ENCODE results near the gene OR10A5.

OR10A5 gene

DNA sequence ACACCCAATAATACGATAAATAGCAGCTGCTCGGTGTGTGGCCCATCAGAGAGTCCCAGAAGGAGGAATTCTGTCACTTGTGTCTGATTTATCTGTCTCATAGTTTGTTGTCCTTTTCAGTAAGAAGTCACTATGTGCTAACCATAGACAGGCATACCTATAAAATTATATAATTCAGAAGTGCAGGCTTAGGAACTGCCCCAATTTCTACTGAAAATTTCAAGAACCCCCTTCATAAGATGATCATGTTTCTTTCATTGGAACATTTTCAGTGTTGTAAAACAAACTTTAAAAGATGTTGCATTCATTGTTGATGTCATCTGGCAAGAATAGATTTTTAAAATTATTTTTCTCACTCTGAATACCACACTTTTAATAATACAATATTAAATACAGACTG is 46.9 kb downstream of the OR10A5 start, which contains the start of gene OR2D2:
OR2D2 (minus strand) TSS at position 101 of the 400 bp plus-strand sequence; CDS start at position 101, 0 bp downstream.
- H3K4me3 Mint-ChIP-seq: no peak within 1 kb of the TSS
- no peaks in the 10 kb centered on the region for H3K9me3 Mint-ChIP-seq
- no peaks in the 10 kb centered on the region for H3K4me1 Mint-ChIP-seq (ENCODE audit: low read depth)
- no peaks in the 10 kb centered on the region for H3K36me3 Mint-ChIP-seq (ENCODE audit: low read depth)
- intact Hi-C loops (cut with micrococcal nuclease): no loop called here
- no peak within 1 kb of the TSS for H3K27ac Mint-ChIP-seq
- H3K27me3 Mint-ChIP-seq: no peaks in the 10 kb centered on the region

- no peaks in the 10 kb centered on the region for H3K27me3 Mint-ChIP-seq
- H3K9me3 Mint-ChIP-seq: no peaks in the 10 kb centered on the region
- H3K4me3 Mint-ChIP-seq: no peak overlapping the region
- no peaks in the 10 kb centered on the region for H3K36me3 Mint-ChIP-seq (ENCODE audit: low read depth)
- intact Hi-C loops (cut with micrococcal nuclease): no loop called here
- H3K27ac Mint-ChIP-seq: no peak overlapping the region
- no peaks in the 10 kb centered on the region for H3K4me1 Mint-ChIP-seq (ENCODE audit: low read depth)
These were observed 48.6 kb downstream of the OR10A5 start for GRCh38 chr11:6894097-6894496.

- H3K9me3 Mint-ChIP-seq: no peaks in the 10 kb centered on the region
- no peaks in the 10 kb centered on the region for H3K27me3 Mint-ChIP-seq
- H3K4me3 Mint-ChIP-seq: no peak overlapping the region
- H3K36me3 Mint-ChIP-seq (ENCODE audit: low read depth): no peaks in the 10 kb centered on the region
- H3K4me1 Mint-ChIP-seq (ENCODE audit: low read depth): no peaks in the 10 kb centered on the region
- H3K27ac Mint-ChIP-seq: no peak overlapping the region
- intact Hi-C loops (cut with micrococcal nuclease): no loop called here
These were observed 49.5 kb downstream of the OR10A5 start for GRCh38 chr11:6895010-6895409.

All from dendritic cell treated with granulocyte-macrophage colony-stimulating factor and Interleukin-4, amounts not matched to agents 40 ng/mL and 50 ng/mL, for 4 days (primary cell).